Panc1 (cell line): ENCODE data around the gene PLEKHA7. TPM values are rescaled to one million over a fixed set of nuclear protein-coding genes. Genes with fewer than 3 reads are reported as not detected.

Experiments used
- ATAC-seq: fragments of 200-7000 bp; cut with Tn5 transposase; 2 replicates; pipeline ENCODE4 v1.9.1; 2020; ENCODE audit warnings: mild to moderate bottlenecking, moderate library complexity
- BruUV-seq: library from RNA; stranded (reverse); fragments of 400-500 nt; replicated peaks from 2 replicates; lab custom pipeline; 2021; lab: Mats Ljungman, UMichigan
- CTCF ChIA-PET: fragments of 300-600 bp; sonication (Branson Sonifier 250); formaldehyde crosslinking; loops from one replicate; lab custom pipeline; 2022; ENCODE audit warnings: antibody characterized with exemption; lab: Charles Lee
- POLR2A ChIA-PET: fragments of 300-600 bp; sonication (Branson Sonifier 250); formaldehyde crosslinking; loops from one replicate; lab custom pipeline; 2022; ENCODE audit warnings: antibody characterized with exemption; lab: Charles Lee
- DNase-seq: peaks from one replicate; pipeline ENCODE4 v3.0.0-alpha.2; 2010; ENCODE audit warnings: low read depth, low spot score
- H3K27ac ChIP-seq: 2 replicates; pipeline ENCODE4 v1.5.1; 2011; ENCODE audit warnings: mild to moderate bottlenecking, low read length, inconsistent platforms
- H3K27me3 ChIP-seq: fragments of 200-500 bp; sonication (Bioruptor generic); 2 replicates; pipeline ENCODE4 v1.6.0; 2014; ENCODE audit warnings: low read length, inconsistent platforms; ENCODE audit not compliant: control insufficient read depth, insufficient read depth
- H3K36me3 ChIP-seq: fragments of 200-500 bp; sonication (Bioruptor generic); 2 replicates; pipeline ENCODE4 v1.5.1; 2014; ENCODE audit warnings: inconsistent platforms, mild to moderate bottlenecking, low read length, moderate library complexity; ENCODE audit not compliant: control insufficient read depth, insufficient read depth
- H3K4me1 ChIP-seq: 2 replicates; pipeline ENCODE4 v1.5.1; 2011; ENCODE audit warnings: inconsistent platforms, mild to moderate bottlenecking, low read length, moderate library complexity; ENCODE audit not compliant: control insufficient read depth, insufficient read depth
- H3K4me3 ChIP-seq, 2 experiments: 2 replicates each; pipeline ENCODE4 v1.5.1; 2011 to 2012; ENCODE audit warnings: low read depth in 2 of 2, low read length in 2 of 2, mild to moderate bottlenecking in 2 of 2, inconsistent platforms in 1 of 2, moderate library complexity in 1 of 2
- H3K9me3 ChIP-seq: fragments of 200-500 bp; sonication (Bioruptor generic); 2 replicates; pipeline ENCODE4 v1.5.1; 2014; ENCODE audit warnings: low read depth, mild to moderate bottlenecking, inconsistent platforms, low read length, moderate library complexity; ENCODE audit not compliant: control insufficient read depth, insufficient read depth
- CTCF ChIP-seq: fragments of 450-650 bp; IDR thresholded peaks from 2 replicates; pipeline ENCODE4 v1.5.1; 2017; ENCODE audit warnings: mild to moderate bottlenecking
- POLR2AphosphoS5 ChIP-seq: IDR thresholded peaks from 2 replicates; pipeline ENCODE4 v1.6.1; 2012; ENCODE audit warnings: mild to moderate bottlenecking, low read depth, low read length, moderate library complexity
- REST ChIP-seq, 2 experiments: IDR thresholded peaks; 2 replicates each; pipeline ENCODE4 v1.6.1; 2011 to 2012; ENCODE audit warnings: low read depth in 2 of 2, control low read depth in 1 of 2, low read length in 1 of 2, mild to moderate bottlenecking in 1 of 2, moderate library complexity in 1 of 2; ENCODE audit not compliant: insufficient read depth in 1 of 2
- SIN3A ChIP-seq: IDR thresholded peaks from 2 replicates; pipeline ENCODE4 v1.6.1; 2012; ENCODE audit warnings: low read depth, mild to moderate bottlenecking, low read length, moderate library complexity, borderline replicate concordance; ENCODE audit not compliant: insufficient read depth
- TCF7L2 ChIP-seq: IDR thresholded peaks from 2 replicates; pipeline ENCODE4 v1.6.1; 2011; ENCODE audit warnings: mild to moderate bottlenecking, low read depth, low read length, inconsistent platforms
- in situ Hi-C: cut with HindIII; loops from 2 replicates; pipeline ENCODE4 v1.10.0; 2016; ENCODE audit warnings: low sequenced_read_pairs, low pct_unique_long_range_greater_than_20kb
- intact Hi-C: fragments of 100-400 bp; cut with micrococcal nuclease; formaldehyde crosslinking; loops from one replicate; pipeline ENCODE4 v1.10.0; 2022; ENCODE audit not compliant: unreplicated experiment
- total RNA-seq: library from RNA; stranded (reverse); gene quantifications from one replicate; pipeline ENCODE4 v1.2.1, GENCODE V29; 2021; ENCODE audit not compliant: unreplicated experiment

Gene PLEKHA7
- total RNA-seq, 1 experiment from 2014 or later: 11.6 TPM

GRCh38 chr11:16770016-16770415, 244.2 kb downstream of the PLEKHA7 start:
- ChIA-PET POLR2A (no interaction called here), CTCF (no interaction called here)
- Histone ChIP-seq H3K27ac (no peak overlapping the region), H3K36me3 (no peaks in the 10 kb centered on the region), H3K27me3 (peaks cover 7% of the 10 kb centered on the region; the same call in 1 of the 2 replicates), H3K9me3 (no peaks in the 10 kb centered on the region), H3K4me3 (no peak overlapping the region), H3K4me1 (no peaks in the 10 kb centered on the region)
- intact Hi-C loops (no loop called here), in situ Hi-C loops (no loop called here)
- TF ChIP-seq REST (IDR thresholded peaks at IDR 0.05; ENCODE audit: insufficient read depth in 1 of 2, low read depth in 2 of 2, low read length in 1 of 2): no peak
- TF ChIP-seq POLR2AphosphoS5: no peak
- no peak for TF ChIP-seq SIN3A
- TF ChIP-seq TCF7L2: no peak
- no peak for TF ChIP-seq CTCF
- ATAC-seq: no peak
- no peak for DNase-seq
- BruUV-seq: no TSS peak

- peaks cover 7% of the 10 kb centered on the region; the same call in 1 of the 2 replicates for H3K27me3 ChIP-seq
- no peaks in the 10 kb centered on the region for H3K4me1 ChIP-seq
- no peaks in the 10 kb centered on the region for H3K9me3 ChIP-seq
- CTCF ChIA-PET: no interaction called here
- POLR2A ChIA-PET: no interaction called here
- ATAC-seq (no peak), DNase-seq (no peak)
- in situ Hi-C loops: no loop called here
- H3K36me3 ChIP-seq: no peaks in the 10 kb centered on the region
- BruUV-seq: no TSS peak
- TF ChIP-seq POLR2AphosphoS5 (no peak), SIN3A (no peak), REST (IDR thresholded peaks at IDR 0.05; ENCODE audit: insufficient read depth in 1 of 2, low read depth in 2 of 2, low read length in 1 of 2) (no peak), TCF7L2 (no peak), CTCF (no peak)
- intact Hi-C loops: no loop called here
- H3K27ac ChIP-seq: no peak overlapping the region
- H3K4me3 ChIP-seq: no peak overlapping the region
Observed at GRCh38 chr11:16769386-16769785, 244.8 kb downstream of the PLEKHA7 start.
